ENCODE data around the gene NGB. TPM values are rescaled to one million over a fixed set of nuclear protein-coding genes. Genes with fewer than 3 reads are reported as not detected.

The NGB gene
- total RNA-seq, 4 donors from 2014 or later: not detected

- Histone ChIP-seq H3K36me3 (peaks cover 0 to 23% (median 0%) of the 10 kb centered on the region in 3 donors), H3K4me1 (peaks cover 0 to 10% (median 0%) of the 10 kb centered on the region in 4 donors), H3K4me3 (no peak overlapping the region), H3K9me3 (peaks cover 0 to 26% (median 2%) of the 10 kb centered on the region in 4 donors), H3K27me3 (peaks cover 0 to 61% of the 10 kb centered on the region in 2 donors), H3K27ac (no peak overlapping the region)
- WGBS, 2 donors: 2 to 4% methylated on average over 43 to 59 of the region's 84 CpGs
- no peak for TF ChIP-seq CTCF (IDR thresholded peaks at IDR 0.05)
- TF ChIP-seq POLR2A (IDR thresholded peaks at IDR 0.05): no peak
- TF ChIP-seq EP300 (IDR thresholded peaks at IDR 0.05): no peak
- DNase-seq (ENCODE audit: low spot score in 2 of 2): no peak
Observed at GRCh38 chr14:77270361-77271112, 469 bp downstream of the NGB start.

- 28 to 30% methylated on average over 6 to 7 of the region's 8 CpGs for WGBS, 2 donors
- Histone ChIP-seq H3K27ac (no peak overlapping the region), H3K36me3 (peaks cover 0 to 8% (median 0%) of the 10 kb centered on the region in 3 donors), H3K9me3 (peaks cover 0 to 26% (median 2%) of the 10 kb centered on the region in 4 donors), H3K4me1 (peaks cover 0 to 10% (median 0%) of the 10 kb centered on the region in 4 donors), H3K4me3 (no peak overlapping the region), H3K27me3 (peaks cover 0 to 61% of the 10 kb centered on the region in 2 donors)
- DNase-seq (ENCODE audit: low spot score in 2 of 2): no peak
- TF ChIP-seq EP300 (IDR thresholded peaks at IDR 0.05): no peak
- no peak for TF ChIP-seq POLR2A (IDR thresholded peaks at IDR 0.05)
- no peak for TF ChIP-seq CTCF (IDR thresholded peaks at IDR 0.05)
Observed at GRCh38 chr14:77268989-77269600, 1.9 kb downstream of the NGB start.

- peaks cover 0 to 61% of the 10 kb centered on the region in 2 donors for H3K27me3 ChIP-seq
Observed at GRCh38 chr14:77267937-77268699, 2.9 kb downstream of the NGB start.

GRCh38 chr14:77266336-77266735, 4.7 kb downstream of the NGB start:
- WGBS, 2 donors: 87 to 90% methylated on average over 8 of the region's 8 CpGs
- H3K4me1 ChIP-seq: peaks cover 0 to 10% (median 0%) of the 10 kb centered on the region in 4 donors
- no peak for TF ChIP-seq EP300 (IDR thresholded peaks at IDR 0.05)
- no peak for TF ChIP-seq POLR2A (IDR thresholded peaks at IDR 0.05)
- TF ChIP-seq CTCF (IDR thresholded peaks at IDR 0.05): no peak
- H3K9me3 ChIP-seq: peaks cover 0 to 20% (median 2%) of the 10 kb centered on the region in 4 donors
- no peak overlapping the region for H3K4me3 ChIP-seq
- H3K27ac ChIP-seq: no peak overlapping the region
- no peaks in the 10 kb centered on the region for H3K36me3 ChIP-seq
- H3K27me3 ChIP-seq: peaks cover 0 to 48% of the 10 kb centered on the region in 2 donors
- DNase-seq (ENCODE audit: low spot score in 2 of 2): no peak

More at GRCh38 chr14:77267937-77268699, 2.9 kb downstream of the NGB start:
- Histone ChIP-seq H3K4me1 (peaks cover 0 to 10% (median 0%) of the 10 kb centered on the region in 4 donors), H3K4me3 (no peak overlapping the region), H3K36me3 (no peaks in the 10 kb centered on the region), H3K27ac (no peak overlapping the region), H3K9me3 (peaks cover 0 to 20% (median 2%) of the 10 kb centered on the region in 4 donors)
- TF ChIP-seq EP300 (IDR thresholded peaks at IDR 0.05) (no peak), POLR2A (IDR thresholded peaks at IDR 0.05) (no peak), CTCF (IDR thresholded peaks at IDR 0.05) (no peak)
- 93 to 100% methylated on average over 5 of the region's 5 CpGs for WGBS, 2 donors
- no peak for DNase-seq (ENCODE audit: low spot score in 2 of 2)
